Erythroblast (primary cell): Measurements from ENCODE around the gene SEPTIN5.

Experiments used
- GATA1 ChIP-seq: IDR thresholded peaks from 2 replicates; pipeline ENCODE4 v1.6.1; 2011; ENCODE audit warnings: low read depth, mild to moderate bottlenecking, control low read depth, low read length, moderate library complexity
- POLR2A ChIP-seq: IDR thresholded peaks from 2 replicates; pipeline ENCODE4 v1.6.1; 2011; ENCODE audit warnings: mild to moderate bottlenecking, low read length

DNA sequence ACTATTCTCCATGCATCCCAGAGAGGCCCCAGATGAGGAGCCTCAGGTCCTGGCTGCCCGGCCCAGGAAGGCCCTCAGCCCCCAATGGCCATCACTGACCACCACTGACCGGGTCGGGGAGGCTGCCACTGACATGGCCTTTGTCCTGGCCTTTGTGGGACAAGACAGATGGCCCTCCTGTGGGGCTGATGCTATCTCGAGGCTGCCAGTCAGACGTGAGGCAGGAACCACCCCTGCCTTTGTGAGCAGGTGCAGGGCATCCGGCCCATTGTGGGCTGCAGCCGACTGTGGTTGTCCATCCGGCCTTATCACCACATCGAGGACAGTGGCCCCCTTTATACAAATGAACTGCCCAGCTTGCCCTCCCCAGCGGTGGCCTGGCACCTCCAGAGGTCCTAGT lies 14.5 kb downstream of the SEPTIN5 start:
- TF ChIP-seq POLR2A (no peak), GATA1 (no peak)
